ENCODE data around the gene SESN3. TPM values are rescaled to one million over a fixed set of nuclear protein-coding genes. Genes with fewer than 3 reads are reported as not detected.

Gene SESN3
- total RNA-seq, 1 experiment from 2014 or later = 36.8 TPM

- H3K4me3 Mint-ChIP-seq = no peak overlapping the region
- H4K5ac ChIP-seq (ENCODE audit: insufficient read length, low read depth, low read length) = no peak overlapping the region
- no peaks in the 10 kb centered on the region for H4K20me1 ChIP-seq (ENCODE audit: control insufficient read depth, insufficient read depth, insufficient read length)
- no peak overlapping the region for H3K23ac ChIP-seq (ENCODE audit: insufficient read length, low read depth, low read length)
- H3K56ac ChIP-seq (ENCODE audit: insufficient read length, low read depth, low read length) = no peak overlapping the region
- H3K27me3 Mint-ChIP-seq (ENCODE audit: low read depth) = peaks cover 35% of the 10 kb centered on the region
- H3K14ac ChIP-seq (ENCODE audit: insufficient read depth, low read length) = no peak overlapping the region
- no peak overlapping the region for H3T11ph ChIP-seq (ENCODE audit: low read length)
- DNase-seq = no peak
- H3K36me3 Mint-ChIP-seq (ENCODE audit: insufficient read depth in 1 of 3, low read depth in 3 of 3) = peaks cover 2 to 11% (median 4%) of the 10 kb centered on the region in 3 experiments; a peak in 5 of 7 replicates
- no peak overlapping the region for H4K8ac ChIP-seq (replicated peaks; ENCODE audit: insufficient read length, low read depth, low read length)
- no peak overlapping the region for H2BK120ac ChIP-seq (ENCODE audit: low read depth, low read length, poor library complexity, severe bottlenecking)
- peaks cover 17 to 18% of the 10 kb centered on the region in 2 experiments for H3K4me1 Mint-ChIP-seq
- no peaks in the 10 kb centered on the region for H3K79me1 ChIP-seq (ENCODE audit: insufficient read depth, low read depth, low read length, poor library complexity, severe bottlenecking)
- no peak overlapping the region for H3K4me2 ChIP-seq (ENCODE audit: insufficient read depth, insufficient read length, low read length)
- no peak overlapping the region for H2AK5ac ChIP-seq (ENCODE audit: insufficient read length, low read length)
- no peak overlapping the region for H2BK12ac ChIP-seq (ENCODE audit: insufficient read length, low read depth, low read length)
- TF ChIP-seq CTCF (conservative IDR thresholded peaks at IDR 0.05) = no peak
- H3K27ac ChIP-seq (ENCODE audit: insufficient read length, low read depth, low read length) = no peak overlapping the region
- H2BK5ac ChIP-seq (ENCODE audit: insufficient read length, low read length) = no peak overlapping the region
- H3K18ac ChIP-seq (ENCODE audit: insufficient read length, low read depth, low read length) = no peak overlapping the region
- no peak overlapping the region for H2BK20ac ChIP-seq (ENCODE audit: low read depth, low read length, poor library complexity, severe bottlenecking)
- no peaks in the 10 kb centered on the region for H3K79me2 ChIP-seq (ENCODE audit: insufficient read depth, low read length)
- no peak overlapping the region for H3K9ac ChIP-seq (ENCODE audit: extremely low read depth, insufficient read length, low read length)
- no peak overlapping the region for H3K27ac Mint-ChIP-seq
- H2BK15ac ChIP-seq (ENCODE audit: low read depth, low read length) = no peak overlapping the region
- no peaks in the 10 kb centered on the region for H3K4me1 ChIP-seq (ENCODE audit: insufficient read depth, low read length)
- H2AFZ ChIP-seq (ENCODE audit: low read length) = no peak overlapping the region
- H3K9me3 ChIP-seq (ENCODE audit: control insufficient read depth, low read depth, low read length) = no peaks in the 10 kb centered on the region
- peaks cover 18% of the 10 kb centered on the region for H3K27me3 ChIP-seq (ENCODE audit: insufficient read depth, low read length)
- peaks cover 16% of the 10 kb centered on the region for H3K23me2 ChIP-seq (ENCODE audit: insufficient read length, low read depth, low read length, poor library complexity, severe bottlenecking)
- H4K91ac ChIP-seq (ENCODE audit: insufficient read length, low read depth, low read length) = no peak overlapping the region
- H3K9me3 Mint-ChIP-seq = peaks cover 3 to 4% of the 10 kb centered on the region in 2 experiments
- WGBS (ENCODE audit: extremely low coverage, insufficient read length, low lambda C conversion rate) = no CpG with 5 or more reads among the region's 10 CpGs
- H3K4ac ChIP-seq (ENCODE audit: low read depth, low read length) = no peak overlapping the region
Observed at GRCh38 chr11:95152876-95153856, 77.8 kb downstream of the SESN3 start.

All from H9 (cell line).